ENCODE results near the gene SORBS1.

Gene SORBS1

GRCh38 chr10:95416270-95416669 is 144.9 kb downstream of the SORBS1 start:
- no peaks in the 10 kb centered on the region for H3K9me3 ChIP-seq (ENCODE audit: severe bottlenecking)
- no peak for TF ChIP-seq CTCF (IDR thresholded peaks at IDR 0.05; ENCODE audit: poor library complexity, severe bottlenecking)
- H3K27me3 ChIP-seq (ENCODE audit: insufficient read depth, poor library complexity, severe bottlenecking) = no peaks in the 10 kb centered on the region
- no peak for DNase-seq (ENCODE audit: low spot score)
- H3K27ac ChIP-seq (ENCODE audit: poor library complexity, severe bottlenecking) = no peak overlapping the region
- no peak for ATAC-seq (ENCODE audit: low read depth)
- no peak overlapping the region for H3K4me3 ChIP-seq (ENCODE audit: severe bottlenecking)
- no peaks in the 10 kb centered on the region for H3K4me1 ChIP-seq (ENCODE audit: insufficient read depth, poor library complexity, severe bottlenecking)
- H3K36me3 ChIP-seq (ENCODE audit: low read depth) = no peaks in the 10 kb centered on the region

GRCh38 chr10:95415621-95416031 is 145.5 kb downstream of the SORBS1 start:
- Histone ChIP-seq H3K9me3 (ENCODE audit: severe bottlenecking) (no peaks in the 10 kb centered on the region), H3K4me3 (ENCODE audit: severe bottlenecking) (no peak overlapping the region), H3K4me1 (ENCODE audit: insufficient read depth, poor library complexity, severe bottlenecking) (no peaks in the 10 kb centered on the region), H3K27ac (ENCODE audit: poor library complexity, severe bottlenecking) (no peak overlapping the region), H3K27me3 (ENCODE audit: insufficient read depth, poor library complexity, severe bottlenecking) (no peaks in the 10 kb centered on the region), H3K36me3 (ENCODE audit: low read depth) (no peaks in the 10 kb centered on the region)
- ATAC-seq (ENCODE audit: low read depth) = no peak
- DNase-seq (ENCODE audit: low spot score) = no peak
- no peak for TF ChIP-seq CTCF (IDR thresholded peaks at IDR 0.05; ENCODE audit: poor library complexity, severe bottlenecking)

GRCh38 chr10:95414844-95415485 is 146.2 kb downstream of the SORBS1 start:
- Histone ChIP-seq H3K27me3 (ENCODE audit: insufficient read depth, poor library complexity, severe bottlenecking) (no peaks in the 10 kb centered on the region), H3K27ac (ENCODE audit: poor library complexity, severe bottlenecking) (no peak overlapping the region), H3K4me1 (ENCODE audit: insufficient read depth, poor library complexity, severe bottlenecking) (no peaks in the 10 kb centered on the region), H3K36me3 (ENCODE audit: low read depth) (no peaks in the 10 kb centered on the region), H3K4me3 (ENCODE audit: severe bottlenecking) (no peak overlapping the region), H3K9me3 (ENCODE audit: severe bottlenecking) (no peaks in the 10 kb centered on the region)
- DNase-seq (ENCODE audit: low spot score) (no peak), ATAC-seq (ENCODE audit: low read depth) (no peak)
- TF ChIP-seq CTCF (IDR thresholded peaks at IDR 0.05; ENCODE audit: poor library complexity, severe bottlenecking) = no peak

DNA sequence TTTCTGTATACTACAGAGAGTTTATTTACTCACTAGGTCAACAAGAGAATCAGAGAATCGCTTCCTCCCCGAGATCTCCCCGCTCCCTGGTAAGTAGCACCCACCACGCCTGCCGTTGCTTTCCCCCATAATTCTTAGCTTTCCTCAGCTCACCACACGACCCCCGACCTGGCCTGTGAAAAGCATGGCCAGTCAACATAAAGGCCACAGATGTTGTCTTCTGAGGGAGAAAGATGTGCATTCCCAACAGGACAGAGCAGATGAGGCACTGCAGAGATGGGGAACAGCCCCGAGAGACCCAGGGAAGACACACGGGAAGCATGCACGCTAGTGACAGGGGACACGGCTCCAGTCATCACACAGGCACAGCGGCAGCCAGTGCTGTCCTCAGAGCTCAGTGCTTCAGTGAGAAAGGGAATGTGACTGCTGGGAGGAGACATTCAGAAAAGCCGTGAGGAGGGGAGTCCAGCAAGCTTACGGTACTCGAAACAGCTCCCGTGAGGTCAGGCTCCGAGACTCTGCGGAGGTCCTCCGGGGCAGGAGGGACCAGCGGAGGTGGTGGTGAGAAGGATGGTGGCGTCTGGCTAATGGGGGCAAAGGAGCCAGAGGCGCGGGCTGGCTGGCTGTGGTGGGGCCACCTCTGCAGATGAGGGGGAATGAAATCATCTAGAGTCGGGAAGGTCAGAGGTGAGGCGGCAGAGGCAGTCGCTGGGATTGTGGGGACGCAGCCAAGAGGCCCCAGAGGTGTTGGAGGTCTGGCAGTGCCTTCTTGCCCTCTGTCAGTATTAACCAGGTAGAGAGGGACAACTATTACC is 146.9 kb downstream of the SORBS1 start:
- no peak for TF ChIP-seq CTCF (IDR thresholded peaks at IDR 0.05; ENCODE audit: poor library complexity, severe bottlenecking)
- Histone ChIP-seq H3K36me3 (ENCODE audit: low read depth) (no peaks in the 10 kb centered on the region), H3K4me1 (ENCODE audit: insufficient read depth, poor library complexity, severe bottlenecking) (peaks cover 2% of the 10 kb centered on the region), H3K4me3 (ENCODE audit: severe bottlenecking) (no peak overlapping the region), H3K9me3 (ENCODE audit: severe bottlenecking) (no peaks in the 10 kb centered on the region), H3K27ac (ENCODE audit: poor library complexity, severe bottlenecking) (no peak overlapping the region), H3K27me3 (ENCODE audit: insufficient read depth, poor library complexity, severe bottlenecking) (no peaks in the 10 kb centered on the region)
- DNase-seq (ENCODE audit: low spot score) (no peak), ATAC-seq (ENCODE audit: low read depth) (no peak)

DNA sequence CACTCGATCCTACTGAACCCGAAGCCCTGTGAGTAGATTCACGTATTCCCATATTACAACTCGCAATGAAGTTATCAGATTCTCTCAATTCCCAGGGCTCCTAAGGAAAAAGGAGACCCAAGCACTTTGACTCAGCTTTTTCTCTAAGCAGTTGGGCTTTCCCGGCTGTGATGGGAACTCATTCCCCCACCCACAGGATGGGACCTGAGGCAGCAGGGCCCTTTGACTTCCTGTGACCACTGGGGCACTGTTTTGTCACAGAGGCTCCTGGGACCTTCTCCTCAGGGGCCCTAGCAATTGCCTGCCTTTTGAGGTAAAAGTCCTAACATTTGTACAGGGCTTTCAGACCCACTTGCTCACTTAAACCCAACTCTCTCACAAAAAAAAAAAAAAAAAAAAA is 147.6 kb downstream of the SORBS1 start:
- DNase-seq (ENCODE audit: low spot score) = no peak
- Histone ChIP-seq H3K36me3 (ENCODE audit: low read depth) (no peaks in the 10 kb centered on the region), H3K9me3 (ENCODE audit: severe bottlenecking) (no peaks in the 10 kb centered on the region), H3K4me3 (ENCODE audit: severe bottlenecking) (no peak overlapping the region), H3K27ac (ENCODE audit: poor library complexity, severe bottlenecking) (no peak overlapping the region), H3K27me3 (ENCODE audit: insufficient read depth, poor library complexity, severe bottlenecking) (no peaks in the 10 kb centered on the region), H3K4me1 (ENCODE audit: insufficient read depth, poor library complexity, severe bottlenecking) (peaks cover 7% of the 10 kb centered on the region)
- no peak for TF ChIP-seq CTCF (IDR thresholded peaks at IDR 0.05; ENCODE audit: poor library complexity, severe bottlenecking)
- ATAC-seq (ENCODE audit: low read depth) = no peak

Measured in RWPE2 (cell line).